NB4 (cell line): ENCODE measurements around the gene C1QTNF1.

Source experiments
- DNase-seq: peaks from one replicate; pipeline ENCODE4 v3.0.0; 2010; ENCODE audit warnings: low read depth
- H3K4me3 ChIP-seq: one replicate; pipeline ENCODE4 v1.5.1; 2011; ENCODE audit warnings: mild to moderate bottlenecking, low read depth, low read length, moderate library complexity
- CTCF ChIP-seq: IDR thresholded peaks from one replicate; pipeline ENCODE4 v1.5.1; 2012; ENCODE audit warnings: low read depth, low read length
- MAX ChIP-seq: IDR thresholded peaks from 2 replicates; pipeline ENCODE4 v1.6.1; 2011; ENCODE audit warnings: low read depth, low read length
- MYC ChIP-seq: IDR thresholded peaks from 2 replicates; pipeline ENCODE4 v1.6.1; 2011; ENCODE audit warnings: low read depth, low read length
- POLR2A ChIP-seq: IDR thresholded peaks from 2 replicates; pipeline ENCODE4 v1.6.1; 2011; ENCODE audit warnings: mild to moderate bottlenecking; ENCODE audit not compliant: insufficient read length; ENCODE audit errors: extremely low read depth

Gene C1QTNF1

GRCh38 chr17:79043191-79043930 is 19.4 kb downstream of the C1QTNF1 start:
- H3K4me3 ChIP-seq: no peak overlapping the region
- TF ChIP-seq CTCF (no peak), MYC (no peak), POLR2A (no peak), MAX (no peak)
- no peak for DNase-seq

- H3K4me3 ChIP-seq: no peak overlapping the region
- DNase-seq: no peak
- TF ChIP-seq POLR2A (no peak), MYC (no peak), MAX (no peak), CTCF (no peak)
Measured at GRCh38 chr17:79043931-79044320, 20.0 kb downstream of the C1QTNF1 start.

GRCh38 chr17:79044462-79044861 is 20.5 kb downstream of the C1QTNF1 start:
- TF ChIP-seq MAX (no peak), POLR2A (no peak), CTCF (no peak), MYC (no peak)
- no peak for DNase-seq
- no peak overlapping the region for H3K4me3 ChIP-seq

GRCh38 chr17:79045001-79045729 is 21.2 kb downstream of the C1QTNF1 start:
- H3K4me3 ChIP-seq: no peak overlapping the region
- TF ChIP-seq MYC: no peak
- no peak for TF ChIP-seq MAX
- no peak for TF ChIP-seq CTCF
- no peak for DNase-seq

GRCh38 chr17:79045842-79046196 is 21.9 kb downstream of the C1QTNF1 start:
- TF ChIP-seq MYC (no peak), POLR2A (no peak), MAX (peak; percentile 95), CTCF (peak; percentile 90)
- peak; percentile 65 for DNase-seq
- H3K4me3 ChIP-seq: no peak overlapping the region
